HG02610 (cell line): Measurements from ENCODE around the gene ASB11.

ENCODE experiments used
- ATAC-seq: cut with Tn5 transposase; IDR thresholded peaks from one replicate; pipeline ENCODE4 v1.9.1; 2021; ENCODE audit warnings: mild to moderate bottlenecking, moderate library complexity; ENCODE audit not compliant: unreplicated experiment

ASB11 gene

DNA sequence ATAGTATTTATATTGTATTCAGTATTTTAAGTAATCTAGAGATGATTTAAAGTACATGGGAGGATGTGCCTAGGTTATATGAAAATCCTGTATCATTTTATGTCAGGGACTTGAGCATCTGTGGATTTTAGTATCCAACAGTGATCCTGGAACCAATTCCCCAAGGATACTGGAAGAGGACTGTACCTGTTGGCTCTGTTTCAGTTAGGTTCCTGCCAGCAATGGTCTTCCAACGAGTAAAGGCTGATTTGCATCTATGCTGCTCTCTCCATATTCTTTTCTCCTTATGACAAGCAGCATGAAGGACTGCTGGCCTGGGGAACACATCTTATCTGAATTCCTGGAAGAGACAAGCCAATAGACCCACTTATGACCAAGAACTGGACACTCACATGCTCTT is 80.4 kb downstream of the ASB11 start:
- no peak for ATAC-seq

DNA sequence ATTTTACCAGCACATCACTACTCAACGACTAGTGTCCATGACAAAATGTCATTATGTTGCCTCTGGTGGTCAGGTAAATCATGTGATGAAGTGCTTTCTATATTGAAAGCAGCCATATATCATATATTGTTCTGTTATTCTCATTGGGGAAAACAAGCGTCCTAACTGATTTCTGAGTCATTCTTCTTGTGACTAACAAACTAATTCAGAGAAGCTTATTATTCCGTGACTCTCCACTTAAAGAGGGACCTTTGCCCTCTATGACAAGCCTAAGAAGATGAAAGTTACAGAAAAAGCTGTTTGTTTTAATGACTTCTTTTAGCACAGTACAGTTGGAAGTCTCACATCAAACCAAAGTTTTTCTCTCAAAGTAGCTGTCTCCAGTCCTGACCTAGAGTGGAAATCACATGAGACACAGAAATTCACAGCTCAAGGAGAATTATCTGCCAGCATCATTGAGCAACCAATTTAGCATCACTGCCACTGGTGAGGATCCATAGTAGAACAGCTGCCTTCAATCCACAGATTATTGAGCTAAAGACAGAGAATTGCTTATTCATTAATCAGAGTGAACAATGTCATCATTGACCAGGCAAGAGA is 81.9 kb downstream of the ASB11 start:
- no peak for ATAC-seq
